HCT116 (cell line): ENCODE data around the gene COPG2. TPM values are rescaled to one million over a fixed set of nuclear protein-coding genes. Genes with fewer than 3 reads are reported as not detected.

Experiments used
- ATAC-seq: fragments of 200-7000 bp; cut with Tn5 transposase; 2 replicates; pipeline ENCODE4 v1.9.1; 2020; ENCODE audit warnings: mild to moderate bottlenecking, moderate library complexity
- BruUV-seq: library from RNA; stranded (reverse); fragments of 400-500 nt; replicated peaks from 2 replicates; lab custom pipeline; 2021; lab: Mats Ljungman, UMichigan
- CTCF ChIA-PET: fragments of 300-600 bp; sonication (Branson Sonifier 250); formaldehyde crosslinking; loops from one replicate; lab custom pipeline; 2021; ENCODE audit warnings: antibody characterized with exemption; lab: Charles Lee
- POLR2A ChIA-PET: fragments of 300-600, 350-600 bp; sonication (Branson Sonifier 250); formaldehyde crosslinking; loops from one replicate; lab custom pipeline; 2021; ENCODE audit warnings: antibody characterized with exemption; lab: Charles Lee
- RAD21 ChIA-PET, 2 experiments: fragments of 300-600 bp; sonication (Branson Sonifier 250); formaldehyde crosslinking; loops; one replicate each; lab custom pipeline; 2023; ENCODE audit warnings: low total read pairs in 2 of 2; ENCODE audit not compliant: uncharacterized antibody in 2 of 2, unreplicated experiment in 2 of 2, low non-redundant PET in 1 of 2; lab: Charles Lee
- DNase-seq: peaks from one replicate; pipeline ENCODE4 v3.0.0-alpha.2; 2010; ENCODE audit warnings: low read depth, low spot score
- H2AFZ ChIP-seq: fragments of 200-600 bp; shearing (Covaris generic), sonication (generic); 2 replicates; pipeline ENCODE4 v1.6.1; 2017; ENCODE audit warnings: low read depth, mixed run types, mixed read lengths, antibody characterized with exemption, low read length; ENCODE audit not compliant: poor library complexity, severe bottlenecking
- H3K27ac ChIP-seq: 2 replicates; pipeline ENCODE4 v1.5.1; 2012; ENCODE audit warnings: low read depth, low read length
- H3K27me3 ChIP-seq: fragments of 200-600 bp; sonication (generic); 2 replicates; pipeline ENCODE4 v1.6.1; 2016; ENCODE audit warnings: mixed run types, low read length, mixed read lengths; ENCODE audit not compliant: insufficient read depth
- H3K36me3 ChIP-seq, 2 experiments: fragments of 200-500 bp in 1 of 2; fragments of 200-600 bp in 1 of 2; sonication (Bioruptor generic) in 1 of 2; sonication (generic) in 1 of 2; 2 replicates each; pipeline versions ENCODE4 v1.5.1 to v1.6.1; 2014 to 2016; ENCODE audit warnings: low read length in 2 of 2, inconsistent platforms in 1 of 2, mixed read lengths in 1 of 2, mixed run types in 1 of 2; ENCODE audit not compliant: insufficient read depth in 2 of 2, control insufficient read depth in 1 of 2
- H3K4me1 ChIP-seq, 2 experiments: fragments of 200-600 bp in 1 of 2; sonication (generic) in 1 of 2; 2 replicates each; pipeline versions ENCODE4 v1.5.1 to v1.6.1; 2012 to 2017; ENCODE audit warnings: low read length in 2 of 2, inconsistent platforms in 1 of 2, mild to moderate bottlenecking in 1 of 2, mixed read lengths in 1 of 2, mixed run types in 1 of 2, moderate library complexity in 1 of 2; ENCODE audit not compliant: insufficient read depth in 2 of 2, control insufficient read depth in 1 of 2
- H3K4me2 ChIP-seq: fragments of 200-600 bp; sonication (generic); 2 replicates; pipeline ENCODE4 v1.6.1; 2017; ENCODE audit warnings: mixed run types, low read length, mixed read lengths
- H3K4me3 ChIP-seq, 2 experiments: fragments of 200-600 bp in 1 of 2; sonication (generic) in 1 of 2; replicated peaks in 1 of 2; 2 replicates each; pipeline ENCODE4 v1.5.1; 2011 to 2016; ENCODE audit warnings: low read length in 2 of 2, control low read depth in 1 of 2, low read depth in 1 of 2, mild to moderate bottlenecking in 1 of 2, mixed read lengths in 1 of 2, mixed run types in 1 of 2
- H3K79me2 ChIP-seq: fragments of 200-600 bp; sonication (generic); 2 replicates; pipeline ENCODE4 v1.6.1; 2017; ENCODE audit warnings: mild to moderate bottlenecking, mixed run types, low read length, moderate library complexity, mixed read lengths; ENCODE audit not compliant: insufficient read depth
- H3K9ac ChIP-seq: fragments of 200-600 bp; sonication (generic); 2 replicates; pipeline ENCODE4 v1.6.1; 2016; ENCODE audit warnings: low read length, mixed read lengths
- H3K9me2 ChIP-seq: fragments of 200-600 bp; sonication (generic), shearing (Covaris generic); 2 replicates; pipeline ENCODE4 v1.6.1; 2017; ENCODE audit warnings: mixed run types, mild to moderate bottlenecking, moderate library complexity; ENCODE audit not compliant: insufficient read depth
- H3K9me3 ChIP-seq, 2 experiments: fragments of 200-500 bp in 1 of 2; fragments of 200-600 bp in 1 of 2; sonication (Bioruptor generic) in 1 of 2; sonication (generic) in 1 of 2; 2 replicates each; pipeline ENCODE4 v1.6.1; 2014 to 2017; ENCODE audit warnings: low read length in 2 of 2, mixed read lengths in 2 of 2, inconsistent platforms in 1 of 2, low read depth in 1 of 2, mild to moderate bottlenecking in 1 of 2, mixed run types in 1 of 2, moderate library complexity in 1 of 2; ENCODE audit not compliant: control insufficient read depth in 1 of 2, insufficient read depth in 1 of 2
- H4K20me1 ChIP-seq: fragments of 200-600 bp; sonication (generic), shearing (Covaris generic); 2 replicates; pipeline ENCODE4 v1.6.1; 2017; ENCODE audit warnings: mixed run types, mild to moderate bottlenecking, moderate library complexity; ENCODE audit not compliant: insufficient read depth
- CEBPB ChIP-seq: IDR thresholded peaks from 2 replicates; pipeline ENCODE4 v1.6.1; 2012; ENCODE audit warnings: low read depth
- REST ChIP-seq: IDR thresholded peaks from 2 replicates; pipeline ENCODE4 v1.6.1; 2012; ENCODE audit warnings: low read depth
- ZFX ChIP-seq: fragments of 450-650 bp; IDR thresholded peaks from 2 replicates; pipeline ENCODE4 v1.6.1; 2017
- intact Hi-C: fragments of 100-400 bp; cut with micrococcal nuclease; formaldehyde crosslinking; loops from 2 replicates; pipeline ENCODE4 v1.10.0; 2022
- total RNA-seq: library from RNA; stranded (reverse); gene quantifications from one replicate; pipeline ENCODE4 v1.2.1, GENCODE V29; 2021; ENCODE audit not compliant: unreplicated experiment

COPG2 gene
- total RNA-seq, 1 experiment from 2014 or later: 31.0 TPM

DNA sequence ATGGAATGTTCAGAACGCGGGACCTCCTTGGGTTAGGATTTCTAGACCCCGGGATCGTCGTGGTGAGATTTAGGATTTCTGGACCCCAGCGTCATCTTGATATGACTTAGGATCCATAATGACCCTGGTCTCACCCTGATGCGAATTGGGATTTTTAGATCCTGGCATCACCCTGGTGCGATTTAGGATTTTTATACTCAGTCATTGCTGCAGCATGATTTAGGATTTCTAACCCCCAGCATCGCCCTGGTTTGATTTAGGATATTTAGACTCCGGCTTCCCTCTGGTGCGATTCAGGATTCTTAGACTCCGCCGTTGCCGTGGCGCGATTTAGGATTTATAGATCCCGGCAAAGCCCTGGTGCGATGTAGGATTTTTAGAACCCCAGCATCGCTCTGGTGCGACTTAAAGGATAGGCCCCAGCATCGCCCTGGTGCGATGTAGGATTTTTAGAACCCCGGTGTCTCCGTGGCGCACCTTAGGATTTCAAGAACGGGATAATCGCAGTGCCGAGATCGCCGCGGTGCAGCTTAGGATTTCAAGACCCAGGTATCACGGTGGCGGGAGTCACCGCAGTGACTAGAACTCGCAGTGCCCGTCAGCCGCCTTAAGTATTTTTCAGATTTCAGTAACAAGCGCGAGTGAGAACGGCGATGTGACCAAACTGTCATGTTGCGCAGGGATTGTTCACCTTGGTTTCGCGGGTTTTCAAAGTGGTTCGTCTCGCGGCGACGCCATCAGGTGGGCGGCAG lies 175.8 kb downstream of the COPG2 start:
- H4K20me1 ChIP-seq: no peaks in the 10 kb centered on the region
- H3K79me2 ChIP-seq: peaks cover 29% of the 10 kb centered on the region
- H3K27me3 ChIP-seq: no peaks in the 10 kb centered on the region
- H3K9me3 ChIP-seq: peaks cover 4 to 7% of the 10 kb centered on the region in 2 experiments; a peak in 2 of 4 replicates
- DNase-seq (no peak), ATAC-seq (no peak)
- H2AFZ ChIP-seq: no peak overlapping the region
- ChIA-PET POLR2A (no interaction called here), CTCF (no interaction called here), RAD21 (no interaction called here)
- H3K36me3 ChIP-seq: no peaks in the 10 kb centered on the region
- no peak overlapping the region for H3K27ac ChIP-seq
- H3K4me1 ChIP-seq: no peaks in the 10 kb centered on the region
- intact Hi-C loops: no loop called here
- no peak for TF ChIP-seq REST
- no peak for TF ChIP-seq CEBPB
- TF ChIP-seq ZFX: no peak
- TF ChIP-seq, all 23 proteins: peak for 0
- H3K4me2 ChIP-seq: no peak overlapping the region
- no peaks in the 10 kb centered on the region for H3K9me2 ChIP-seq
- BruUV-seq: no TSS peak
- H3K9ac ChIP-seq: no peak overlapping the region
- H3K4me3 ChIP-seq: no peak overlapping the region
